Mammary epithelial cell (primary cell): Measurements from ENCODE around the gene ACER3.

Experiments used
- EZH2 ChIP-seq: IDR thresholded peaks from 2 replicates; pipeline ENCODE4 v1.6.1; 2012; ENCODE audit warnings: low read length, inconsistent platforms, borderline replicate concordance
- TF ChIP-seq, protein P1 (sequence below), 2 donors: IDR thresholded peaks in 1 of 2; conservative IDR thresholded peaks in 1 of 2; 2 replicates each; pipeline ENCODE4 v1.5.1; 2011 to 2012; ENCODE audit warnings: inconsistent platforms in 2 of 2, low read length in 2 of 2, mild to moderate bottlenecking in 2 of 2, control low read depth in 1 of 2, low read depth in 1 of 2; ENCODE audit not compliant: insufficient read depth in 1 of 2; ENCODE audit errors: extremely low read depth in 1 of 2

DNA sequence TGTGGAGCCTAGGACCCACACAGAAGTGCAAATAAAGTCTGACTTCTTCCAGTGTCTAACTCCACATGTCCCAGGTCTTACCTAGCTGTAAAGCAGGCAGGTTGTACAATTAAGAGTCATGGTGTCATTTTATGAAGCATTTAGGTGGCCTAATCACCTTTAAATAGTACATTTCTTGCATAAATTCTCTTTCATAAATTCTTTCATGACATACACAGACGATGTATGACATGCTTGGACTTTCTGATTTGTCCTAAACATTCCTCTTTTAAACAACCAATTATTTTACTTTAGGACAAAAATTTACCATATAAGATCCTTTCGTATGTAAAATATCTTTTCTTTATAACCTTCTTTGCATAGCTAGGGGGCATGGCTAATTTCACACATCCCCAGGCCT, 46.3 kb upstream of the ACER3 start:
- TF ChIP-seq, protein P1, sequence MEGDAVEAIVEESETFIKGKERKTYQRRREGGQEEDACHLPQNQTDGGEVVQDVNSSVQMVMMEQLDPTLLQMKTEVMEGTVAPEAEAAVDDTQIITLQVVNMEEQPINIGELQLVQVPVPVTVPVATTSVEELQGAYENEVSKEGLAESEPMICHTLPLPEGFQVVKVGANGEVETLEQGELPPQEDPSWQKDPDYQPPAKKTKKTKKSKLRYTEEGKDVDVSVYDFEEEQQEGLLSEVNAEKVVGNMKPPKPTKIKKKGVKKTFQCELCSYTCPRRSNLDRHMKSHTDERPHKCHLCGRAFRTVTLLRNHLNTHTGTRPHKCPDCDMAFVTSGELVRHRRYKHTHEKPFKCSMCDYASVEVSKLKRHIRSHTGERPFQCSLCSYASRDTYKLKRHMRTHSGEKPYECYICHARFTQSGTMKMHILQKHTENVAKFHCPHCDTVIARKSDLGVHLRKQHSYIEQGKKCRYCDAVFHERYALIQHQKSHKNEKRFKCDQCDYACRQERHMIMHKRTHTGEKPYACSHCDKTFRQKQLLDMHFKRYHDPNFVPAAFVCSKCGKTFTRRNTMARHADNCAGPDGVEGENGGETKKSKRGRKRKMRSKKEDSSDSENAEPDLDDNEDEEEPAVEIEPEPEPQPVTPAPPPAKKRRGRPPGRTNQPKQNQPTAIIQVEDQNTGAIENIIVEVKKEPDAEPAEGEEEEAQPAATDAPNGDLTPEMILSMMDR (conservative IDR thresholded peaks at IDR 0.05 in 1 of 2, IDR thresholded peaks at IDR 0.05 in 1 of 2; ENCODE audit: extremely low read depth in 1 of 2, insufficient read depth in 1 of 2, low read depth in 1 of 2, low read length in 2 of 2) = no peak
- no peak for TF ChIP-seq EZH2
